Astrocyte of the cerebellum (primary cell): ENCODE data around the gene OR2AK2.

Source experiments
- DNase-seq: peaks from one replicate; pipeline ENCODE4 v3.0.0-alpha.2; 2011; ENCODE audit warnings: low read depth
- H3K4me3 ChIP-seq: 2 replicates; pipeline ENCODE4 v1.5.1; 2011; ENCODE audit warnings: mild to moderate bottlenecking, low read depth, low read length, moderate library complexity
- CTCF ChIP-seq: IDR thresholded peaks from 2 replicates; pipeline ENCODE4 v1.5.1; 2012; ENCODE audit warnings: low read length, low read depth, moderate library complexity, mild to moderate bottlenecking; ENCODE audit errors: missing control alignments
- in situ Hi-C: cut with HindIII; loops from 2 replicates; pipeline ENCODE4 v1.10.0; 2017; ENCODE audit warnings: low sequenced_read_pairs

Gene OR2AK2

GRCh38 chr1:247962911-247963588 is 2.0 kb upstream of the OR2AK2 start:
- H3K4me3 ChIP-seq = no peak overlapping the region
- no peak for DNase-seq
- no peak for TF ChIP-seq CTCF
- in situ Hi-C loops = no loop called here

GRCh38 chr1:247966532-247967204 is 1.6 kb downstream of the OR2AK2 start:
- no peak for DNase-seq
- no peak for TF ChIP-seq CTCF
- in situ Hi-C loops = no loop called here

GRCh38 chr1:247992986-247993385 is 28.0 kb downstream of the OR2AK2 start:
- H3K4me3 ChIP-seq = no peak overlapping the region
- TF ChIP-seq CTCF = no peak
- no peak for DNase-seq
- in situ Hi-C loops = no loop called here

More at GRCh38 chr1:247966532-247967204, 1.6 kb downstream of the OR2AK2 start:
- no peak overlapping the region for H3K4me3 ChIP-seq

GRCh38 chr1:247998811-247999210 is 33.8 kb downstream of the OR2AK2 start:
- no peak overlapping the region for H3K4me3 ChIP-seq
- DNase-seq = no peak
- no peak for TF ChIP-seq CTCF
- in situ Hi-C loops = no loop called here

GRCh38 chr1:248000169-248000568 is 35.1 kb downstream of the OR2AK2 start:
- no peak for TF ChIP-seq CTCF
- DNase-seq = no peak
- H3K4me3 ChIP-seq = no peak overlapping the region
- in situ Hi-C loops = no loop called here

GRCh38 chr1:248007778-248008177 is 42.7 kb downstream of the OR2AK2 start:
- in situ Hi-C loops = no loop called here
- no peak for TF ChIP-seq CTCF
- DNase-seq = no peak
- no peak overlapping the region for H3K4me3 ChIP-seq
